Progenitor cell of endocrine pancreas (in vitro differentiated cells): Measurements from ENCODE around the gene PDCD1LG2. TPM values are rescaled to one million over a fixed set of nuclear protein-coding genes. Genes with fewer than 3 reads are reported as not detected.
"Not testable (repeated sequence)": the region's sequence is repeated elsewhere in the genome, so short reads cannot be mapped to it uniquely, and the experiment has no call there.

Experiments
- DNase-seq: peaks from one replicate; pipeline ENCODE4 v3.0.0; 2021; ENCODE audit warnings: low spot score; ENCODE audit not compliant: unreplicated experiment
- H3K27ac Mint-ChIP-seq: 2 replicates; pipeline ENCODE4 v1.8.0; 2021; ENCODE audit warnings: mild to moderate bottlenecking, moderate library complexity, mixed read lengths
- H3K27me3 Mint-ChIP-seq: 2 replicates; pipeline ENCODE4 v1.8.0; 2021; ENCODE audit warnings: mixed read lengths
- H3K36me3 Mint-ChIP-seq: 2 replicates; pipeline ENCODE4 v1.8.0; 2022; ENCODE audit warnings: mixed read lengths; ENCODE audit not compliant: insufficient read depth
- H3K4me1 Mint-ChIP-seq: 2 replicates; pipeline ENCODE4 v1.8.0; 2021; ENCODE audit warnings: low read depth, mixed read lengths
- H3K4me3 Mint-ChIP-seq: 2 replicates; pipeline ENCODE4 v1.8.0; 2021; ENCODE audit warnings: low read depth, mild to moderate bottlenecking, moderate library complexity, mixed read lengths
- H3K9me3 Mint-ChIP-seq: 2 replicates; pipeline ENCODE4 v1.8.0; 2021; ENCODE audit warnings: low read depth, mixed read lengths
- CTCF ChIP-seq: fragments of 200-600 bp; sonication (generic); IDR thresholded peaks from one replicate; pipeline ENCODE4 v1.5.0; 2021; ENCODE audit warnings: antibody characterized with exemption, mild to moderate bottlenecking; ENCODE audit not compliant: unreplicated experiment
- total RNA-seq: library from RNA; stranded (reverse); gene quantifications from 2 replicates; pipeline ENCODE4 v1.2.1, GENCODE V29; 2021

PDCD1LG2 gene
- total RNA-seq, 1 donor from 2014 or later, result not detected

- DNase-seq, result no peak
- Mint-ChIP-seq H3K4me3 (no peak overlapping the region), H3K9me3 (peaks cover 6% of the 10 kb centered on the region), H3K4me1 (peaks cover 8% of the 10 kb centered on the region), H3K27me3 (no peaks in the 10 kb centered on the region), H3K27ac (no peak overlapping the region), H3K36me3 (no peaks in the 10 kb centered on the region)
- no peak for TF ChIP-seq CTCF
Measured at GRCh38 chr9:5488221-5489008, 21.9 kb upstream of the PDCD1LG2 start.

GRCh38 chr9:5489630-5490490, 20.5 kb upstream of the PDCD1LG2 start:
- Mint-ChIP-seq H3K9me3 (peaks cover 6% of the 10 kb centered on the region), H3K4me1 (peaks cover 8% of the 10 kb centered on the region), H3K27me3 (no peaks in the 10 kb centered on the region), H3K4me3 (no peak overlapping the region), H3K27ac (no peak overlapping the region), H3K36me3 (no peaks in the 10 kb centered on the region)
- no peak for TF ChIP-seq CTCF
- no peak for DNase-seq

GRCh38 chr9:5492965-5493678, 17.2 kb upstream of the PDCD1LG2 start:
- DNase-seq, result no peak
- no peak overlapping the region for H3K4me3 Mint-ChIP-seq
- H3K9me3 Mint-ChIP-seq, result no peaks in the 10 kb centered on the region
- H3K27ac Mint-ChIP-seq, result no peak overlapping the region
- no peaks in the 10 kb centered on the region for H3K4me1 Mint-ChIP-seq
- no peaks in the 10 kb centered on the region for H3K27me3 Mint-ChIP-seq
- no peaks in the 10 kb centered on the region for H3K36me3 Mint-ChIP-seq
- TF ChIP-seq CTCF, result no peak

- no peaks in the 10 kb centered on the region for H3K27me3 Mint-ChIP-seq
- no peak for TF ChIP-seq CTCF
- H3K4me1 Mint-ChIP-seq, result no peaks in the 10 kb centered on the region
- no peaks in the 10 kb centered on the region for H3K36me3 Mint-ChIP-seq
- H3K9me3 Mint-ChIP-seq, result no peaks in the 10 kb centered on the region
- H3K27ac Mint-ChIP-seq, result no peak overlapping the region
- H3K4me3 Mint-ChIP-seq, result no peak overlapping the region
- DNase-seq, result no peak
Measured at GRCh38 chr9:5493679-5494511, 16.4 kb upstream of the PDCD1LG2 start.

GRCh38 chr9:5494765-5495164, 15.6 kb upstream of the PDCD1LG2 start:
- H3K4me3 Mint-ChIP-seq, H3K9me3 Mint-ChIP-seq, H3K27me3 Mint-ChIP-seq, H3K27ac Mint-ChIP-seq, DNase-seq, H3K4me1 Mint-ChIP-seq, H3K36me3 Mint-ChIP-seq: not testable (repeated sequence)
